Measurements from ENCODE around the gene RNU6-9. TPM values are rescaled to one million over a fixed set of nuclear protein-coding genes. Genes with fewer than 3 reads are reported as not detected.
"Not testable (repeated sequence)": the region's sequence is repeated elsewhere in the genome, so short reads cannot be mapped to it uniquely, and the experiment has no call there.

RNU6-9 gene
- total and polyA plus RNA-seq, 2 donors (not counting 1 experiment from before 2014, with no cell fraction given), result not detected

DNA sequence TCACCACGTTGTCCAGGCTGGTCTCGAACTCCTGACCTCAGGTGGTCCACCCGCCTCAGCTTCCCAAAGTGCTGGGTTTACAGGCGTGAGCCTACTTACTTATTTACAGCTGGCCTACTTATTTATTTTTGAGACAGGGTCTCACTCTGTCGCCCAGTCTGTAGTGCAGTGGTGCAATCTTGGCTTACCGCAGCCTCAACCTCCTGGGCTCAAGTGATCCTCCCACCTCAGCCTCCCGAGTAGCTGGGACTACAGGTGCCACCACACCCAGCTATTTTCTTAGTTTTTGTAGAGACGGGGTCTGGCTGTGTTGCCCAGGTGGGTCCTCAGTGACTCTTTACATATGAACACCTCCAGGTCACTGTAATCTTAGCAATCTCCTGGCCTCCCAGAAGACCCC, 44.1 kb upstream of the RNU6-9 start:
- POLR2A ChIA-PET, result interaction anchor here (0.8 kb wide), 2 partner anchors 8 to 12 kb away, joined by 4 read pairs; no protein-coding TSS in a partner anchor
- CTCF ChIA-PET; DNase-seq; H3K36me3 ChIP-seq (replicated peaks in 1 of 2; ENCODE audit: control extremely low read depth in 1 of 2, control insufficient read depth in 1 of 2, extremely low read depth in 1 of 2, insufficient read depth in 2 of 2, low read length in 1 of 2); H3K27ac Mint-ChIP-seq; H3K9ac ChIP-seq (ENCODE audit: low read length); H3K4me3 Mint-ChIP-seq; ATAC-seq (ENCODE audit: low read depth); H3K4me1 Mint-ChIP-seq; H3K4me3 ChIP-seq (ENCODE audit: control extremely low read depth in 1 of 5, extremely low read depth in 1 of 5, insufficient read depth in 1 of 5, low read depth in 2 of 5, low read length in 4 of 5); H3K9me3 Mint-ChIP-seq (ENCODE audit: insufficient read depth); H2AFZ ChIP-seq (ENCODE audit: insufficient read depth, low read depth, low read length, poor library complexity, severe bottlenecking); H4K20me1 ChIP-seq (ENCODE audit: control insufficient read depth, insufficient read depth, low read length, poor library complexity, severe bottlenecking); H3K27ac ChIP-seq (ENCODE audit: low read length in 2 of 2); H3K4me2 ChIP-seq (replicated peaks; ENCODE audit: low read depth, low read length, poor library complexity, severe bottlenecking); H3K79me2 ChIP-seq (ENCODE audit: control insufficient read depth, insufficient read depth, low read length); intact Hi-C loops (cut with micrococcal nuclease); H3K4me1 ChIP-seq (ENCODE audit: control insufficient read depth in 2 of 2, insufficient read depth in 2 of 2, low read length in 2 of 2): not testable (repeated sequence)
- Histone ChIP-seq H3K27me3 (replicated peaks in 1 of 4; ENCODE audit: control extremely low read depth in 1 of 4, control insufficient read depth in 3 of 4, insufficient read depth in 4 of 4, low read length in 3 of 4) (peaks cover 0 to 71% (median 19%) of the 10 kb centered on the region in 4 experiments), H3K9me3 (ENCODE audit: control extremely low read depth in 1 of 3, control insufficient read depth in 2 of 3, insufficient read depth in 1 of 3, low read length in 2 of 3) (peaks cover 0 to 13% (median 0%) of the 10 kb centered on the region in 3 donors)
- 76% methylated on average over 7 of the region's 8 CpGs for WGBS (ENCODE audit: insufficient coverage)
- peaks cover 30% of the 10 kb centered on the region for H3K27me3 Mint-ChIP-seq

DNA sequence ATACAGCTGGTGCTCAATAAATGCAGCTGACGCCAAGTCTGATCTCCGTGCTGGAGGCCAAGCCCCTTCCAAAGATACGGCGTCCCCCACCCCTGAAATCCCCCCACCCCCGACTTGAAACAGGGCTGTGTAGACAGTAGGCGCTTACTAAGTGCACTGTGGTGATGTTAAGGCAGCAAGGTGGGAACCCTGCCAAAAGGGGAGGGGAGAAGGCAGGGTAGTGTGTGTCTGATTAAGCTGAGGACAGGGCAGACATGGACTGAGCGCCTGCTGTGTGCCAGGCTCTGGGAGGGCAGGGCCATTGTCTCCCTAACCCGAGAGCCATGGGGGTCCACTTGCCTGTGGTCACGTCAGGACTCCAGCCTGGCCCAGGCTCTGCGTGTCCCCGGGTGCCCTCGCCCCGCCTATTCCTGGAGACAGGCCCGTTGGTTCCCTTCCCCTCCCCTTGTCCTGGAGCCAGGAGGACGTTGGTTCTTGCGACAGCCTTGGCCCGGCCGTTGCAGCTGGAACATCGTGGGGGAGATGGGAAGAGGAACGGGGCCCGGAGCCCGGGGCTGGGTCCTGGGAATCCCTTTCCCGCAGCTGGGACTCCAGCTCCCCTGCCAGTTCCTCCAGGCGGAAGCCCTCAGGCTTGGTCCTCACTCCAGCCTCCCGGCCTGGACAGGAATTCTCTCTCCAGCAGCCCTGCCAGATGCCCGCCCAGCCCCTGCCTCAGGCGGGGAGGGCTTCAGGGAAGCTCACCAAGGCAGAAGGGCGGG, 42.9 kb upstream of the RNU6-9 start:
- DNase-seq, result no peak
- intact Hi-C loops (cut with micrococcal nuclease), result no loop called here
- H3K9me3 Mint-ChIP-seq (ENCODE audit: insufficient read depth), result no peaks in the 10 kb centered on the region
- Histone ChIP-seq H3K36me3 (replicated peaks in 1 of 2; ENCODE audit: control extremely low read depth in 1 of 2, control insufficient read depth in 1 of 2, extremely low read depth in 1 of 2, insufficient read depth in 2 of 2, low read length in 1 of 2) (no peaks in the 10 kb centered on the region), H2AFZ (ENCODE audit: insufficient read depth, low read depth, low read length, poor library complexity, severe bottlenecking) (no peak overlapping the region), H3K4me2 (replicated peaks; ENCODE audit: low read depth, low read length, poor library complexity, severe bottlenecking) (no peak overlapping the region), H3K4me3 (ENCODE audit: control extremely low read depth in 1 of 5, extremely low read depth in 1 of 5, insufficient read depth in 1 of 5, low read depth in 2 of 5, low read length in 4 of 5) (no peak overlapping the region), H3K27me3 (replicated peaks in 1 of 4; ENCODE audit: control extremely low read depth in 1 of 4, control insufficient read depth in 3 of 4, insufficient read depth in 4 of 4, low read length in 3 of 4) (peaks cover 0 to 62% (median 15%) of the 10 kb centered on the region in 4 experiments), H3K9me3 (ENCODE audit: control extremely low read depth in 1 of 3, control insufficient read depth in 2 of 3, insufficient read depth in 1 of 3, low read length in 2 of 3) (peaks cover 0 to 13% (median 0%) of the 10 kb centered on the region in 3 donors), H3K27ac (ENCODE audit: low read length in 2 of 2) (no peak overlapping the region), H4K20me1 (ENCODE audit: control insufficient read depth, insufficient read depth, low read length, poor library complexity, severe bottlenecking) (no peaks in the 10 kb centered on the region), H3K9ac (ENCODE audit: low read length) (no peak overlapping the region), H3K79me2 (ENCODE audit: control insufficient read depth, insufficient read depth, low read length) (no peaks in the 10 kb centered on the region), H3K4me1 (ENCODE audit: control insufficient read depth in 2 of 2, insufficient read depth in 2 of 2, low read length in 2 of 2) (no peaks in the 10 kb centered on the region)
- peaks cover 25% of the 10 kb centered on the region for H3K27me3 Mint-ChIP-seq
- CTCF ChIA-PET, result interaction anchor here (0.9 to 1.6 kb wide), 3 partner anchors 13 to 73 kb away, joined by 3 to 6 read pairs (median 5); no protein-coding TSS in a partner anchor
- WGBS (ENCODE audit: insufficient coverage), result 27% methylated on average over 20 of the region's 28 CpGs
- POLR2A ChIA-PET, result no interaction called here
- peaks cover 3% of the 10 kb centered on the region for H3K4me1 Mint-ChIP-seq
- no peak for ATAC-seq (ENCODE audit: low read depth)
- H3K27ac Mint-ChIP-seq, result no peak overlapping the region
- TF ChIP-seq EZH2 (IDR thresholded peaks at IDR 0.05; ENCODE audit: borderline replicate concordance, insufficient read depth, low read depth, low read length, poor library complexity, severe bottlenecking), result no peak
- TF ChIP-seq, protein P1, sequence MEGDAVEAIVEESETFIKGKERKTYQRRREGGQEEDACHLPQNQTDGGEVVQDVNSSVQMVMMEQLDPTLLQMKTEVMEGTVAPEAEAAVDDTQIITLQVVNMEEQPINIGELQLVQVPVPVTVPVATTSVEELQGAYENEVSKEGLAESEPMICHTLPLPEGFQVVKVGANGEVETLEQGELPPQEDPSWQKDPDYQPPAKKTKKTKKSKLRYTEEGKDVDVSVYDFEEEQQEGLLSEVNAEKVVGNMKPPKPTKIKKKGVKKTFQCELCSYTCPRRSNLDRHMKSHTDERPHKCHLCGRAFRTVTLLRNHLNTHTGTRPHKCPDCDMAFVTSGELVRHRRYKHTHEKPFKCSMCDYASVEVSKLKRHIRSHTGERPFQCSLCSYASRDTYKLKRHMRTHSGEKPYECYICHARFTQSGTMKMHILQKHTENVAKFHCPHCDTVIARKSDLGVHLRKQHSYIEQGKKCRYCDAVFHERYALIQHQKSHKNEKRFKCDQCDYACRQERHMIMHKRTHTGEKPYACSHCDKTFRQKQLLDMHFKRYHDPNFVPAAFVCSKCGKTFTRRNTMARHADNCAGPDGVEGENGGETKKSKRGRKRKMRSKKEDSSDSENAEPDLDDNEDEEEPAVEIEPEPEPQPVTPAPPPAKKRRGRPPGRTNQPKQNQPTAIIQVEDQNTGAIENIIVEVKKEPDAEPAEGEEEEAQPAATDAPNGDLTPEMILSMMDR (IDR thresholded peaks at IDR 0.05), result no peak
- H3K4me3 Mint-ChIP-seq, result no peak overlapping the region

Measured in B cell (primary cell).